Glomerular visceral epithelial cell (primary cell): ENCODE data around the gene ABLIM2.
A peak's percentile ranks its signal among the peaks of the same experiment; 100 is the strongest.

Source experiments
- DNase-seq: peaks from one replicate; pipeline ENCODE4 v3.0.0-alpha.2; 2016; ENCODE audit errors: extremely low spot score

The ABLIM2 gene

DNA sequence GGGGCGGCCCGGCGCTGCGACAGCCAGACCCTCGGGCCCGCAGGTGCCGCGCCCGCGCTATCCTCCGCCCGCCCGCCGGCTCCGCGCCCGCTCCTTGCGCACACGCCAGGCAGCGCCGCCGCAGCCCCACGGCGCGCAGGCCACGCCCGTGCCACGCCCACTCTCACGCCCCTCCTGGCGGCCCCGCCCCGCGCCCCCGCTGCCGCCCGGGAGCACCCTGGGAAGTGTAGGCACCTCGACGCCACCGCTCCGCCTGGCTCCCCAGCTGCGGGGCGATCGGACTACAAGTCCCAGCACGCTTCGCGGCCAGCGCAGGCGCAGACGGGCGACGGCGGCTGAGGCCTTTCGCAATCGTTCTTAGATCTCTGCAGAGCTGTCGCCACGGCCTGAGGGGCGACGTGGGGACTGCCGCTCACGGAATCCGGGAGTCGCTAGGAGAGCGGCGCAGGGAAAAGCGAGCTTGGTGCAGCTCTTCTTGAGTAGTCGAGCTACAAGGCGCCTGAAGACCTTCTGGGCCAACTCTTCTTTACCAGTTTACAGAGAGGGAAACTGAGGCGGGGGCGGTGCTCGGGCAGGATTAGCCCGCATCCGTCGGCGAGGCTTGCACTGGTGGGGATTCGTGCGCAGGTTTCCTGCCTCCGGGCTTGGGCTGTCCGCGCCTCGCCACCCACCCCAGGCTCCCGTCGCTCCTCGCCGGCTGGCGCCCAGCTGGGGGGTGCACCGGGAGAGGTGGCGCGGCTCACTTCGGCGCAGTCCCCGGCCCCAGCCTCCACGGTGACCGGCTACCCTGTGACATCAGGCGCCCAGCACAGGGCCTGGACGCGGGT is at the start of gene ABLIM2:
ABLIM2 (minus strand) TSS at position 104 of the 827 bp plus-strand sequence. CDS start 124 bp downstream, outside the sequence.
- peak; percentile 98 for DNase-seq

- DNase-seq, result no peak
Observed at GRCh38 chr4:8207314-8207713, 48.7 kb upstream of the ABLIM2 start.

GRCh38 chr4:8205749-8206611 is 47.4 kb upstream of the ABLIM2 start:
- no peak for DNase-seq

GRCh38 chr4:8205241-8205707 is 46.7 kb upstream of the ABLIM2 start:
- DNase-seq, result no peak

- no peak for DNase-seq
Observed at GRCh38 chr4:8204576-8205227, 46.1 kb upstream of the ABLIM2 start.

DNA sequence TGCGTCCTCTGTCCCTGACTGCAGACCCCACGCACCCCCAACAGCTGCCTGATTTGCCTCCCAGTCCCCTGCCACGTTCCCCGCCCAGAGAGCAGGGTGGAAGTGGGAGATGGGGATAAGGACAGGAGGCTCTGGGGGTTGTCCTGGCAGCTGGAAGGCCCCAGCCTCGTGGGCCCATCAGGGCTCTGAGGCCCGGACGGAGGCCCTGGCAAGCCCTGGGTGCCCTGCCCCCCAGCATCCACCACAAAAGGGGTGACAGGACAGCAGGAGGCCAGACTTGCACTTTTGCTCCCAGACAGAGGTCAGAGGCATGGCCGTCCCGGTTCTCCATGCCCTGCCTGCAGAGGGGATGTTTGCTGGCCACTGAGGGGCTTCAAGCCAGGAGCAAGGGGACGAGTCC is 45.2 kb upstream of the ABLIM2 start:
- no peak for DNase-seq

- DNase-seq, result no peak
Observed at GRCh38 chr4:8203052-8203401, 44.4 kb upstream of the ABLIM2 start.

GRCh38 chr4:8202108-8203051 is 43.8 kb upstream of the ABLIM2 start:
- DNase-seq, result no peak

GRCh38 chr4:8201321-8201781 is 42.7 kb upstream of the ABLIM2 start:
- no peak for DNase-seq

- DNase-seq, result peak; percentile 75
Observed at GRCh38 chr4:8200302-8200975, 41.8 kb upstream of the ABLIM2 start.

DNA sequence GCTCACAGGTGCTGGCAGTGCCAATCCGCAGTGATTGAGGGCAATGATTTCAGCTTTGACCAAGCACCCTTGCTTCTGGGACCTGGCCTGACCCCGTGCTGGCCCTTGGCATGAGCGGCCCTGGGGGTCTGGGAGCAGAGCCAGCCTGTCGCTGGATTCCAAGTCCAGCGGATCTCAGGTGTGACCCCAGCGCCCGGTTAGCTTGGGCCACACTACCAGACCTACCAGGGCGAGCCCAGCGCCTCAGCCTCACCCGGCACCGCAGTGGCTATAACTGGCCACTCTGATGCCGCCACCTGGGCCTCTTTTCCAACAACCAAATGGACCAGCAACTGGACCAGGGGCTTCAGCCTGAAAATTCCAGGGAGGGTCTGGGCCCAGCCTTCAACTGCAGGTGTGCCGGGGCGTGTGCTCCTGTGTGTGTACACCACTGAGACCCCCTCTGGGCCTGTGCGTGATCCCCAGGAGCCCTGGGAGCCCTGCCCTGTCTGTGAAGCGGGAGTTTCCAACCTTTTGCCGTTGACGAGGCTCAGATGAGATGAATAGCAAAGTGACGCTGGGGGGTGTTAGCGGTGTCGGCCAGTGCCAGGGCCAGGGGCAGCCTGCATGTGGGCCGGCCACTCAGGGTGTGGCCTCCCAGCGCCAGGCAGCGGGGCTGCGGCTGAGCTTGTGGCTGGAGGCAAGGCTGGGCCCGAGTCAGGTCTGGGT is 41.1 kb upstream of the ABLIM2 start:
- peak; percentile 70 for DNase-seq

- DNase-seq, result peak; percentile 96
Observed at GRCh38 chr4:8198906-8199593, 40.4 kb upstream of the ABLIM2 start, which contains the start of gene SH3TC1. Gene SH3TC1 (plus strand): TSS chr4:8199290. CDS start chr4:8205195, 5,905 bp downstream.

DNA sequence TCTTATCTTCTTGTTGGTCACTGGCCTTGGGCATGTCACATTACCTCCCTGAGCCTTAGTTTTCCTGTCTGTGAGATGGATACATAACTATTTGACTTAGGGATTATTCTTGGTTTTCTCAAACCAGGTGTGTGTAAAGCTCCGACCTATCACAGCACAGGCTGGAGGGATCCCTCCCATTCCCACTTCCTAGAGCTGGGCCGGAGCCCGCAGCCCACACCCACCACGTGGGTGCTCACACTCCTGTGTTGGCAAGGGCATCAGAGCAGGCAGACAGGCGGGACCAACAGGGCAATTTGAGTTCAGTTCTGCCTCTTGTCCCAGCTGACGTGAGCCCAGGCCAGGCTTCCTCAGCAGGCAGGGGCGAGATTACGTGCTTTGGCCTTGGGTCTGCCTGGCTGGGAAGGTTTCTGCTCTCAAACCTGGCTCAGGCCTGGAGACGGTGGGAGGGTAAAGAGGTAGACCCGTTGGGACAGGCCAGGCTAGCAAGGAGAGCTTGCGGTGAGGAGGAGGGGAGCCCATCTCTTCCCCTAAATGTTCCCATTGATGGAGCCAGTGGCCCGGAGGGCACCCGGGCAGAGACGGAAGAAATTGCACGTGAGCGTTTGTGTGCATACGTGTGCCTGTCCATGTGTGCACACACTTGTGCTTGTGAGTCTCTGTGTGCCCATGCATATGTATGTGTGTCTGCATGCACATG is 39.7 kb upstream of the ABLIM2 start:
- DNase-seq, result no peak

DNA sequence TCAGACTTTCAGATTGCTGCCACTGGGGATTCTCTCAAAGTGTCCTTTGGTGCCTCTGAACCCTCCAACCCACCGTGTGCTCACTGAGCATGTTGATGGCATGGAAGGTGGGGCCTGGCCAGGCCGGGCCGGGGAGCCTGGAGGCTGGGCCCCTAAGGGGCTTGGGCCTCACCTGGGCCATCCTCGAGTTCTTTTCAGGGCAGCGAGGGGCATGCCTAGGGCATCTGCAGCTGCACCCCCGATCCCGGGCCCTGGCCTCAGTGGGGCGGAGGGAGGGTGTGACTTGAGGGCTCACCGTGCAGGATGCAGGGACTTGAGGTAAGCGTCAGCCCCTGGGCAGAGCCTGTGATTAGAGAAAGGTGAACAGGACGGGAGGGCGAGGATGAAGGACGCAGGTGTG is 38.9 kb upstream of the ABLIM2 start:
- DNase-seq, result no peak

GRCh38 chr4:8195841-8196458 is 37.3 kb upstream of the ABLIM2 start:
- DNase-seq, result no peak

DNA sequence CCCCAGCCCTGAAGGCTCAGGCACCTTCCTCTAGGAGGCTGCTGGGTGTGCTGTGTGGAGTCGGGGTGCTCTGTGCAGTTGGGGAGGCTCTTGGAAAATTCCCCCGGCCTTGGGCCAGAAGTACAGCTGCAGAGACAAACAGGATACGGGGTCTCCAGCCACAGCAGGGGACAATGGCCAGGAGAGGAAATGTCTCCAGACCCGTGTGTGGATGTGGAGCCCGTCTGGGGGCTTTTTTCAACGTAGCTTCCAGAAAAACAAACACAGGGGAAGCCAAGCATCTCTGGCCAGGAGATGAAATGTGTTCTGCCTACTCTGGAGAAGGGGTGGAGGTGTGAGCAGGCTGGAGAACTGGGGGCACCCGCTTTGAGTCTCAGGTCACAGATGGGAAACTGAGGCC is 36.8 kb upstream of the ABLIM2 start:
- DNase-seq, result no peak

- no peak for DNase-seq
Observed at GRCh38 chr4:8194306-8195242, 36.0 kb upstream of the ABLIM2 start.
